KMS-11 (cell line): ENCODE measurements around the gene OS9.
"Not testable (repeated sequence)": the region's sequence is repeated elsewhere in the genome, so short reads cannot be mapped to it uniquely, and the experiment has no call there.

ENCODE experiments used
- H2AFZ ChIP-seq: fragments of 200-600 bp; sonication (generic); 2 replicates; pipeline ENCODE4 v1.6.1; 2016; ENCODE audit warnings: antibody characterized with exemption, mixed run types, low read depth
- H3K27ac ChIP-seq: fragments of 200-600 bp; sonication (generic); 2 replicates; pipeline ENCODE4 v1.6.1; 2016; ENCODE audit warnings: mild to moderate bottlenecking, mixed run types
- H3K27me3 ChIP-seq: fragments of 200-600 bp; sonication (generic); 2 replicates; pipeline ENCODE4 v1.6.1; 2017; ENCODE audit warnings: mild to moderate bottlenecking, low read depth, mixed run types, moderate library complexity; ENCODE audit not compliant: insufficient read depth
- H3K36me3 ChIP-seq: fragments of 200-600 bp; sonication (generic); 2 replicates; pipeline ENCODE4 v1.6.1; 2017; ENCODE audit warnings: mild to moderate bottlenecking, mixed run types; ENCODE audit not compliant: insufficient read depth
- H3K4me1 ChIP-seq: fragments of 200-600 bp; sonication (generic); 2 replicates; pipeline ENCODE4 v1.6.1; 2016; ENCODE audit warnings: mild to moderate bottlenecking, low read depth, mixed run types; ENCODE audit not compliant: poor library complexity, severe bottlenecking
- H3K4me2 ChIP-seq: fragments of 200-600 bp; sonication (generic); 2 replicates; pipeline ENCODE4 v1.7.0; 2016; ENCODE audit warnings: mild to moderate bottlenecking, mixed run types
- H3K4me3 ChIP-seq: fragments of 200-600 bp; sonication (generic); IDR thresholded peaks from 2 replicates; pipeline ENCODE4 v1.6.1; 2017; ENCODE audit warnings: low read depth, low read length, mixed read lengths; ENCODE audit not compliant: insufficient read depth
- H3K79me2 ChIP-seq: fragments of 200-600 bp; sonication (generic); 2 replicates; pipeline ENCODE4 v1.6.1; 2016; ENCODE audit warnings: low read depth, mixed run types; ENCODE audit not compliant: insufficient read depth
- H3K9ac ChIP-seq: fragments of 200-600 bp; sonication (generic); 2 replicates; pipeline ENCODE4 v1.6.1; 2016; ENCODE audit warnings: mild to moderate bottlenecking, mixed run types
- H4K20me1 ChIP-seq: fragments of 200-600 bp; sonication (generic); 2 replicates; pipeline ENCODE4 v1.6.1; 2016; ENCODE audit warnings: mild to moderate bottlenecking, mixed run types; ENCODE audit not compliant: insufficient read depth
- CTCF ChIP-seq: fragments of 200-600 bp; sonication (generic); conservative IDR thresholded peaks from 2 replicates; pipeline ENCODE4 v1.6.1; 2017; ENCODE audit warnings: low read depth, mild to moderate bottlenecking, antibody characterized with exemption, low read length, moderate library complexity, mixed read lengths

Gene OS9

GRCh38 chr12:57693659-57694458 is at the start of gene OS9:
Gene OS9 (plus strand): TSS chr12:57694132. CDS start chr12:57694162, 30 bp downstream.
- peak within 1 kb of the TSS; percentile 89 for H2AFZ ChIP-seq
- H3K4me3 ChIP-seq, result peak within 1 kb of the TSS; percentile 92
- no peaks in the 10 kb centered on the region for H4K20me1 ChIP-seq
- peak within 1 kb of the TSS; percentile 28 for H3K27ac ChIP-seq
- peaks cover 15% of the 10 kb centered on the region for H3K4me1 ChIP-seq
- peaks cover 14% of the 10 kb centered on the region for H3K79me2 ChIP-seq
- H3K9ac ChIP-seq, result peak within 1 kb of the TSS; percentile 64
- no peaks in the 10 kb centered on the region for H3K27me3 ChIP-seq
- peak; percentile 99 for TF ChIP-seq CTCF
- H3K4me2 ChIP-seq, result peak within 1 kb of the TSS; percentile 89
- no peaks in the 10 kb centered on the region; the same call in 1 of the 2 replicates for H3K36me3 ChIP-seq

DNA sequence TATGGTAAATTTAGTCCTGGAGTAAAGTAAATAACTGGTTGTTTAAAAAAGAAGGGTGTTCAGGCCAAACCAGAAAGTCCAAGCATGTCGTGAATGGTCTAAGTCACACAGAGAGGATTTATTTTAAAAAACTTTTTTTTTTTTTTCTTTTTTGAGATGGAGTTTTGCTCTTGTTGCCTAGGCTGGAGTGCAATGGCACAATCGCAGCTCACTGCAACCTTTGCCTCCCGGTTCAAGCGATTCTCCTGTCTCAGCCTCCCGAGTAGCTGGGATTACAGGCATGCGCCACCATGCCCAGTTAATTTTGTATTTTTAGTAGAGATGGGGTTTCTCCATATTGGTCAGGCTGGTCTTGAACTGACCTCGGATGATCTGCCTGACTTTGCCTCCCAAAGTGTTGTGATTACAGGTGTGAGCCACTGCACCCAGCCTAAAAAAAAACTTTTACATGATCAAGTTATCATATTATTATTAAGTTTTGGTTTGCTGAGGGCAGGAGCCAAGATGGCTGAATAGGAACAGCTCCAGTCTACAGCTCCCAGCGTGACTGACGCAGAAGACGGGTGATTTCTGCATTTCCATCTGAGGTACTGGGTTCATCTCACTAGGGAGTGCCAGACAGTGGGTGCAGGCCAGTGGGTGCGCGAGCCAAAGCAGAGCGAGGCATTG is 47.8 kb upstream of the OS9 start:
- not testable (repeated sequence) for H2AFZ ChIP-seq, H3K27me3 ChIP-seq, H3K36me3 ChIP-seq, H3K4me1 ChIP-seq, H3K4me3 ChIP-seq, H3K4me2 ChIP-seq, H3K79me2 ChIP-seq, H3K9ac ChIP-seq, H4K20me1 ChIP-seq, H3K27ac ChIP-seq

GRCh38 chr12:57646659-57647049 is 47.3 kb upstream of the OS9 start:
- not testable (repeated sequence) for H2AFZ ChIP-seq, H3K79me2 ChIP-seq, H3K9ac ChIP-seq, H3K4me2 ChIP-seq, H3K27ac ChIP-seq, H3K27me3 ChIP-seq, H4K20me1 ChIP-seq, H3K36me3 ChIP-seq, H3K4me3 ChIP-seq, H3K4me1 ChIP-seq

GRCh38 chr12:57654042-57654441 is 39.9 kb upstream of the OS9 start:
- no peak overlapping the region for H3K4me2 ChIP-seq
- H3K4me3 ChIP-seq, result no peak overlapping the region
- H3K27me3 ChIP-seq, result no peaks in the 10 kb centered on the region
- no peak overlapping the region for H3K27ac ChIP-seq
- no peaks in the 10 kb centered on the region for H4K20me1 ChIP-seq
- H3K79me2 ChIP-seq, result no peaks in the 10 kb centered on the region
- no peaks in the 10 kb centered on the region for H3K4me1 ChIP-seq
- H3K36me3 ChIP-seq, result no peaks in the 10 kb centered on the region
- H3K9ac ChIP-seq, result no peak overlapping the region
- H2AFZ ChIP-seq, result no peak overlapping the region
- no peak for TF ChIP-seq CTCF

- Histone ChIP-seq H3K36me3 (no peaks in the 10 kb centered on the region), H3K4me1 (no peaks in the 10 kb centered on the region), H2AFZ (no peak overlapping the region), H4K20me1 (no peaks in the 10 kb centered on the region), H3K79me2 (no peaks in the 10 kb centered on the region), H3K27ac (no peak overlapping the region), H3K9ac (no peak overlapping the region), H3K4me2 (no peak overlapping the region), H3K4me3 (no peak overlapping the region), H3K27me3 (no peaks in the 10 kb centered on the region)
- TF ChIP-seq CTCF, result no peak
These were observed 38.2 kb upstream of the OS9 start for GRCh38 chr12:57655541-57656240.

- not testable (repeated sequence) for H3K4me2 ChIP-seq, H3K27ac ChIP-seq
These were observed 37.5 kb upstream of the OS9 start for GRCh38 chr12:57656408-57656807.

More at GRCh38 chr12:57656408-57656807, 37.5 kb upstream of the OS9 start:
- H3K4me3 ChIP-seq, H3K4me1 ChIP-seq, H2AFZ ChIP-seq, H4K20me1 ChIP-seq, H3K36me3 ChIP-seq, H3K9ac ChIP-seq, H3K79me2 ChIP-seq, H3K27me3 ChIP-seq: not testable (repeated sequence)
